Measurements from ENCODE around the gene MAPKBP1.

MAPKBP1 gene

GRCh38 chr15:41783296-41783695, 9.0 kb downstream of the MAPKBP1 start:
- DNase-seq (ENCODE audit: extremely low read depth in 1 of 2, low read depth in 1 of 2), result no peak

DNA sequence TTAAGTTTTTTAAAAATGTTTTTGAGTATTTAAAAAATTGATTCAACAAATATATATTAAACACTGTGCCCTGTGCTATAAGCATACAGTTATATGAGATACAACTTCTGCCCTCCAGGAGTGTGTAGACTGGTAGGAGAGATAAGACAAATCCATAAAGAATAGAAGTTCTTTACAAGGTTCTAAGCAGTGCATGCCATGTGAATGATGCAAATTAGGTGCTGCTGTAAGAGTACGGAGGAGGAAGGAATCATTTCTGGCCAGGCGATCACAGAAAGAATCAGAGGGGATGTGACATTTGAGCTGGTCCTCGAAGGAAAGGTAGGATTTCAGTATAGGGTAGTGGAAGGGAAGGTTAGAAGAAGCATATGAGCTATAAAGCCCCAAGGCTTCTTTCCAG, 14.0 kb downstream of the MAPKBP1 start:
- no peak for DNase-seq (ENCODE audit: extremely low read depth in 1 of 2, low read depth in 1 of 2)

DNA sequence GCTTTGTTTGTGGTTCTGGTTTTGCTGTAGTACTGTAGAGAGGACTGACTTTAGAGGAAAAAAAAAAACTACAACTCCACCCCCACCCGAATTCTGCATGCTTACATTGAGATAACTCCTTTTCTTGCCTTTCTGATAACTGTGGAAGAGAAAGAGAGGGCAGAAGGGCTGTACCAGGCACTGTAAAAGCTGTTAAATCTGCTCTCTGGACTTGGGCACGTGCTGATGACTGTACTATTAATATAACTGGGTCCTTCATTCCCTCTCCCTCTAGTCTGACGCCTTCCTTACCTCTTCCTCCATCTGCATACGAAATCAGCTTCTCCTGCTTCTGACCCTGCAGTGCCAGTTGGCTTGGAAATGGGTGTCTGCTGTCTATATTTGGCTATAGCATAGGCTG, 15.0 kb downstream of the MAPKBP1 start:
- no peak for DNase-seq (ENCODE audit: extremely low read depth in 1 of 2, low read depth in 1 of 2)

DNA sequence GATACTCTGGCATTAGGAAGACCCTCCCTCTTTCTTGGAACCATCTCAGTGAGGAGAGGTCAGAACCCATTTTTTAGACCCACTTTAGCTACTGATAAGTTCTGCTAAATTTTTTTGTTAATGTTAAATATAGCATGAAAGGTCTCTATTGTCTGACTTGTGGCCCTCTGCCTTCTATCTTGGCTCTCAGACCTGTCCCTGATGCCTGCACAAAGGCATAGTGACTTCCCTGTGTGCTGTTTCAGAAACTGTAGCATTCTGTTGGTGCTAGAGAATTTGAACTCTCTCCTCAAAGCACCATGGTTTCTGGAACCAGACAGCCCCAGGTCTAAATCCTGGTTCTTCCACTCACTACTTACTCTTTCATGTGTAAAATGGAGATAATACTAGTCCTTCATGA, 15.4 kb downstream of the MAPKBP1 start:
- no peak for DNase-seq (ENCODE audit: extremely low read depth in 1 of 2, low read depth in 1 of 2)

- no peak for DNase-seq (ENCODE audit: extremely low read depth in 1 of 2, low read depth in 1 of 2)
Measured at GRCh38 chr15:41790169-41790568, 15.9 kb downstream of the MAPKBP1 start.

DNA sequence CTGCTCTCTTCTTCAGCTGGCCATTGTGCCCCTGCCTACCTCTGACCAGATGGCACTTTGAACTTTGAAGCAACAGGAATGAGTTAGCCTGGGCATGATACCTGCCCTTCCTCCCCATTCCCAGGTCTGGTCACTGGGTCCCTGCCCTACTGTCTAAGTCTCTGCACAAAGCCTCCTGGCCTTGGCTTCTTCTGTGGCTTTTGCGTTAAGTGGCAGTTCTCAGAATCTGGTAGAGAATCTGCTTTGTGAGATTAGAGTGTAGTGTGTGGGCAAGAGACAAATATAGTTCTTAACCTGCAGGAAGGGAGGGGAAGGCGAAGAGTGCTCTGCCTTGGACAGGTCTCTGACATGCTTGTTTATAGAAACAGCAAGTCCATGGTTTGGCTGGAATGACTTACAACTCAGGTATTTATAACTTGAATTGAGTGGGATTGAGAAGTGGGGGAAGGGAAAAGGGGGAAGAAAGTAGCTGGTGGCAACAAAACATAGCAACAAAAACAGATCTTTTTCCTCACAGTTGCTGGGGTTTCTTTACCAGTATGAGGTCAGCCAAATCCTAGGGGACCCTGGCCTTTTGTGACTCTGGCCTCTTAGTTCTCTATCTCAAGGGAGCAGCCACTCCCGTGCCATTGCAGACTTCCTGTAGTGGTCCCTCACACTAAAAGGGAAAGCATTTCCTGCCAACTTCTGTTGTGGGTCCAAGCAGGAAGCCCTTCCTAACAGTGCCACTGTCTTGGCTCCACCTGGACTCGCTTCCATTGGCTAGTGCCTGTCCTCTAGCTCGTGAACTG, 16.7 kb downstream of the MAPKBP1 start:
- DNase-seq (ENCODE audit: extremely low read depth in 1 of 2, low read depth in 1 of 2), result no peak

DNA sequence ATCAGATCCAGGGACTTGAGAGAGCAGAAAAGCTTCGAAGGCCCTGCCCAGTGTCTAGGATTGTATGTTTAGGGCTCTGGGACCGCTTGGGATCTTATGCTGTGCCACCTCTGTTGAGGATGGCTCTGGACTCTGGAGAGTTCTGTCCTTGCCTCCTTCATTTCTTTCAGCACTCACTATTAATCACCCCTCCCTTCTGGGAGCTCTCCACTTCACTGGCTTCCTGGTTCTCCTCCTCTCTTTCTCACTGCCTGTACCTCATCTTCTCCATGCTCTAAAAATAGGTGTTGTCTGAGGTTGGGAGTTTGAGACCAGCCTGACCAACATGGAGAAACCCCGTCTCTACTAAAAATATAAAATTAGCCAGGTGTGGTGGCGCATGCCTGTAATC, 17.3 kb downstream of the MAPKBP1 start:
- no peak for DNase-seq (ENCODE audit: extremely low read depth in 1 of 2, low read depth in 1 of 2)

- no peak for DNase-seq (ENCODE audit: extremely low read depth in 1 of 2, low read depth in 1 of 2)
Measured at GRCh38 chr15:41792000-41792637, 17.8 kb downstream of the MAPKBP1 start.

DNA sequence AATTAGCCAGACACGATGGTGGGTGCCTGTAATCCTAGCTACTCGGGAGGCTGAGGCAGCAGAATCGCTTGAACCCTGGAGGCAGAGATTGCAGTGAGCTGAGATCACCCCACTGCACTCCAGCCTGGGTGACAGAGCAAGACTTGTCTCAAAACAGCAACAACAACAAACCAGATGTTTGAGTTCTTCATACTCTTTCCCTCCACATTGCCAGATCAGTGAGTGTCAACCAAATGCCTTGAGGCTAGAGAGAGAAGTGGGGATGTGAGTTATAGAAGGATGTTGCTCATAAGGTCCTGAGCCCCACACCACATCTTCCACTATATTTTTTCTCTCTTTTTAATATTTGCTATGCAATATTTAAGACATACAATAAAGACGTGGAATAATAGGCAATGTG, 19.8 kb downstream of the MAPKBP1 start:
- DNase-seq (ENCODE audit: extremely low read depth in 1 of 2, low read depth in 1 of 2), result no peak

DNA sequence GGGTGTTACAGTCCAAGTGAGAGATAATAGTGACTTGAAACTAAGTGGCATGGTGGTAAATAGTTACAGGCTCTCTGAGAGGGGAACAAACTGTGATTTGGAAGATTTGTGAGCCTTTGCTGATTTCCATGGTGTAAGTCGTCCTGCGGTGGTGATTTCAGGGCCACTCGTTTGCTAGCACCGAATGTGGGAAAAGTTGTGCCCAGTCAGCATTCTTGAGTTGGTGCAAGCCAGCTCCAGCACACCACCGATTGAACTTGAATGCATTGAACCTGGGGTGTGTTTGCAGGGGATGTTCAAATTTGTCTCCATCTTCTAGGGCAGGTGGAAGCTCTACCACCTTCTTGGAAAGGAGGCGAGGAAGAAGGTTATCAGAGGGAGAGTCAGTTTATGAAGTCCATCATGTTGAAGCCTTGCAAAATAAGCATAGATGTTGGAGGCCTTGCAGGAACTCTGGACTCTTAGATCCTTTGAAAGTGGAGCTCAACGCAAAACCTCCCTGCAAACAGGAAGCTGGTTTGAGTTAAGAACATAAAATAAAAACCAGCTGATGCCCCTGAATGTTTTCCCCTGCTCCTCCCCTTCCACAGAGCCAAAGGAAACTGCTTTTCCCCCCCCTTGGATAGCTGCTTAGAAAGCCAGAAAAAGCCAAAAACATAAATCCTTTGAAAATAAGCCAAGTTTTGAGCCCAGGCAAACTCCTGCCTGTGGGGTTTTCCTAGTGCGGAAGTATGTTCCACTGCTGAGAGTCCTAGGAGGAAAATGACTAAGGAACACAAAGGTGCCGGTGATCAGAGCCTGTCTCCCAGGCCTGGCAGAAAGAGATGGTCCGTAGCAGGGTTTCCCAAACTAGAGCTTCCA, 21.9 kb downstream of the MAPKBP1 start:
- no peak for DNase-seq (ENCODE audit: extremely low read depth in 1 of 2, low read depth in 1 of 2)

DNA sequence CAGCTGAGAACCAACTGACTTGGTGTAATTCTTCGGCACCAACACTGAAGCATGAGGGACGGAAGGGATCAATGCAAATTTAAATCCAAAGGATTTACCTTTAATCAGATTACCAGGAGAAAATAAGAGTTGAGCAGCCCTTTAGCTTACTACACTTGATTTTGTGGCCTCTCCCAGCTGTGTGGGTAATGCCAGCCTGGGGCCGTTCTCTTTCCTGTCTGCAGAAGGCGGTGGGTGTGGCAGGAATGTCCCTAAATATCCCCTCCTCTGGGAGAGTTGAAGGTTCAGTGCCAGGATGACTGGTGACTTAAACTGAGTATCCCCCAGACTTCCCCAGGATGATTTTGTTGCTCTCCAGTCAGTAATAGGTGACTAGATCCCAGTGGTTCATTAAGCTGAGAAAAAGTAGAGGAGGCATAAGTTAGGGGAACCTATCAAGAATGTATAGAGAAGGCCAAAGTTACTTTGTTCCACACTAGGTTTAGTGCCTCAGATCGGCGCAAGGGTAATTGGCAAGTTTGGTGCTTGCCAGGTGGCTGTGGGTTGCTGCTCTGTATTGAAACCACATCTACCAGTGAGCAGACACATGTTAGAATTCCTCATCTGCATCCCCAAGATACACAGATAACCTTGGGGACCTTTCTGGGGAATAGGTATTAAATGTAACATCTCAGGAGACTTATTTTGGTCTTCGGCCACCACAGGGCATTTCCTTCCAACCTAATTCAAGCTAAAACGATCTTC, 23.1 kb downstream of the MAPKBP1 start:
- no peak for DNase-seq (ENCODE audit: extremely low read depth in 1 of 2, low read depth in 1 of 2)

GRCh38 chr15:41798607-41799487, 24.6 kb downstream of the MAPKBP1 start:
- no peak for DNase-seq (ENCODE audit: extremely low read depth in 1 of 2, low read depth in 1 of 2)

GRCh38 chr15:41799488-41799805, 25.2 kb downstream of the MAPKBP1 start:
- DNase-seq (ENCODE audit: extremely low read depth in 1 of 2, low read depth in 1 of 2), result no peak

DNA sequence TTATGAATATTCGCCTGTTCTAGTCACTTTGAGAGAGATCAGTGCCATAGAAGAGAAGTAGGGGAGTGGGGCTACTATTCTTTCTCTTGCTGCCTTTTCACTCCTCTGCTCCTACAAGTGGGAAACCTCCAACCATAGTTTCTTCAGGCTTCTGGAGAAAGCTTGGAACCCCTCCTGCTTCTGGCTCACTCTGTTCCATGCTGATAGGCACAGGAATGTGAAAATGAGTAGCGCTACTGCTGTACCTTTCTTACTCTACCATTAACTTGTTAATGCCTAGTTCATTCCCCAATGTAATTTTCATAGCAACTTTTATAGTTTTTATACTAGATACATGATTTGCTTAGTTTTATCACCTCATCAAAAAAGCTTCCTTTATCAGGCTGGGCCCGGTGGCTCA, 26.9 kb downstream of the MAPKBP1 start:
- no peak for DNase-seq (ENCODE audit: extremely low read depth in 1 of 2, low read depth in 1 of 2)

DNA sequence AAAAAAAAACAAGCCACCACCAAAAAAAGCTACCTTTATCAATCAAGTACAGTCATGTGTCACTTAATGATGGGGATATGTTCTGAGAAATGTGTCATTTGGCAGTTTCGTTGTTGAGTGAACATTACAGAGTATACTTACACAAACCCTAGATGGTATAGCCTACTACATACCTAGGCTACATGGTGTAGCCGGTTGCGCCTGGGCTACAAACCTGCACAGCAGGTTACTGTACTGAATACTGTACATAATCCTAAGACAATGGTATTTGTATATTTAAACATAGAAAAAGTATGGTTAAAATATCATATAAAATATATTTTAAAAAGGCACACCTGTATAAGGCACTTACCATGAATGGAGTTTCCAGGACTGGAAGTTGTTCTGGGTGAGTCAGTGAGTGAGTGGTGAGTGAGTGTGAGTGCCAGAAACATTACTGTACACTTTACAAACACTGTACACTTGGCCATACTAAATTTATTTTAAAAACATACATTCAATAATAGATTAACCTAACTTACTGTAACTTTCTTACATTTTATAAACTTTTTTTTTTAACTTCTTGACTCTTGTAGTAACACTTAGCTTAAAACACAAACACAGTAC, 27.7 kb downstream of the MAPKBP1 start:
- DNase-seq (ENCODE audit: extremely low read depth in 1 of 2, low read depth in 1 of 2), result no peak

DNA sequence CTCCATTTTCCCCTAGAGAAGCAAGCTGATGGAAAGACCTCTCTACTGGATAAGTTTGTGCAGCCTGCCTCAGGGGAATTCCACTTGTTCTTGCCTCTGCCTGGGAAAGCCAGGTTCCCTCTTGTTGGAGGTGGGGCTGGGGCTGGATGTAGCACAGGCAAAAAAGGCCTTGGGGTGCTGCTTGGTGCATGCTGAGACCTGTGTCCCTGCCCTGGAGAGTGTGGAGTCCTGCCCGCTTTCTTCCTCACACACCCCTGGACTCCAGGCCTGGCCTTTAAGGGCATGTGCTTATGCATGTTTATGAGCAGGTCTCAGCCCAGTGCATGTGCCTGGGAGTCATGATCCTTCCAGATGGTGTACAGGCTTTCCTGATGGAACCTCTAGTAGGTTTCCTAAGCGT, 30.1 kb downstream of the MAPKBP1 start:
- no peak for DNase-seq (ENCODE audit: extremely low read depth in 1 of 2, low read depth in 1 of 2)

- no peak for DNase-seq (ENCODE audit: extremely low read depth in 1 of 2, low read depth in 1 of 2)
Measured at GRCh38 chr15:41804916-41805666, 30.8 kb downstream of the MAPKBP1 start.

GRCh38 chr15:41805711-41806110, 31.4 kb downstream of the MAPKBP1 start:
- DNase-seq (ENCODE audit: extremely low read depth in 1 of 2, low read depth in 1 of 2), result no peak
